ENCODE data around the gene NBPF1.

- TF ChIP-seq U2AF1 (optimal IDR thresholded peaks at IDR 0.05; ENCODE audit: low read depth, low read length) (no peak), MAZ (CRISPR knock-in tag; conservative IDR thresholded peaks at IDR 0.05 in 1 of 2, IDR thresholded peaks at IDR 0.05 in 1 of 2) (no peak), SREBF2 (CRISPR knock-in tag; IDR thresholded peaks at IDR 0.05) (no peak), EP300 (IDR thresholded peaks at IDR 0.05; ENCODE audit: low read length) (no peak), CTCF (IDR thresholded peaks at IDR 0.05 in 2 of 3, conservative IDR thresholded peaks at IDR 0.05 in 1 of 3; ENCODE audit: insufficient read depth in 2 of 3, low read depth in 1 of 3, low read length in 3 of 3) (no peak), ARID4B (CRISPR knock-in tag; IDR thresholded peaks at IDR 0.05) (no peak), AFF4 (CRISPR knock-in tag; IDR thresholded peaks at IDR 0.05) (no peak), CHD2 (IDR thresholded peaks at IDR 0.05; ENCODE audit: low read depth, low read length) (no peak), SIN3A (IDR thresholded peaks at IDR 0.05; ENCODE audit: borderline replicate concordance in 2 of 2, control insufficient read depth in 1 of 2, low read depth in 2 of 2, low read length in 2 of 2) (no peak)
These were observed 8.2 kb downstream of the NBPF1 start for GRCh38 chr1:16605213-16605525.
